HCT116 (cell line): ENCODE data around the gene GRM2. TPM values are rescaled to one million over a fixed set of nuclear protein-coding genes. Genes with fewer than 3 reads are reported as not detected.

Source experiments
- ATAC-seq: fragments of 200-7000 bp; cut with Tn5 transposase; 2 replicates; pipeline ENCODE4 v1.9.1; 2020; ENCODE audit warnings: mild to moderate bottlenecking, moderate library complexity
- BruUV-seq: library from RNA; stranded (reverse); fragments of 400-500 nt; replicated peaks from 2 replicates; lab custom pipeline; 2021; lab: Mats Ljungman, UMichigan
- CTCF ChIA-PET: fragments of 300-600 bp; sonication (Branson Sonifier 250); formaldehyde crosslinking; loops from one replicate; lab custom pipeline; 2021; ENCODE audit warnings: antibody characterized with exemption; lab: Charles Lee
- POLR2A ChIA-PET: fragments of 300-600, 350-600 bp; sonication (Branson Sonifier 250); formaldehyde crosslinking; loops from one replicate; lab custom pipeline; 2021; ENCODE audit warnings: antibody characterized with exemption; lab: Charles Lee
- RAD21 ChIA-PET, 2 experiments: fragments of 300-600 bp; sonication (Branson Sonifier 250); formaldehyde crosslinking; loops; one replicate each; lab custom pipeline; 2023; ENCODE audit warnings: low total read pairs in 2 of 2; ENCODE audit not compliant: uncharacterized antibody in 2 of 2, unreplicated experiment in 2 of 2, low non-redundant PET in 1 of 2; lab: Charles Lee
- DNase-seq: peaks from one replicate; pipeline ENCODE4 v3.0.0-alpha.2; 2010; ENCODE audit warnings: low read depth, low spot score
- H2AFZ ChIP-seq: fragments of 200-600 bp; shearing (Covaris generic), sonication (generic); 2 replicates; pipeline ENCODE4 v1.6.1; 2017; ENCODE audit warnings: low read depth, mixed run types, mixed read lengths, antibody characterized with exemption, low read length; ENCODE audit not compliant: poor library complexity, severe bottlenecking
- H3K27ac ChIP-seq: 2 replicates; pipeline ENCODE4 v1.5.1; 2012; ENCODE audit warnings: low read depth, low read length
- H3K27me3 ChIP-seq: fragments of 200-600 bp; sonication (generic); 2 replicates; pipeline ENCODE4 v1.6.1; 2016; ENCODE audit warnings: mixed run types, low read length, mixed read lengths; ENCODE audit not compliant: insufficient read depth
- H3K36me3 ChIP-seq, 2 experiments: fragments of 200-500 bp in 1 of 2; fragments of 200-600 bp in 1 of 2; sonication (Bioruptor generic) in 1 of 2; sonication (generic) in 1 of 2; 2 replicates each; pipeline versions ENCODE4 v1.5.1 to v1.6.1; 2014 to 2016; ENCODE audit warnings: low read length in 2 of 2, inconsistent platforms in 1 of 2, mixed read lengths in 1 of 2, mixed run types in 1 of 2; ENCODE audit not compliant: insufficient read depth in 2 of 2, control insufficient read depth in 1 of 2
- H3K4me1 ChIP-seq, 2 experiments: fragments of 200-600 bp in 1 of 2; sonication (generic) in 1 of 2; 2 replicates each; pipeline versions ENCODE4 v1.5.1 to v1.6.1; 2012 to 2017; ENCODE audit warnings: low read length in 2 of 2, inconsistent platforms in 1 of 2, mild to moderate bottlenecking in 1 of 2, mixed read lengths in 1 of 2, mixed run types in 1 of 2, moderate library complexity in 1 of 2; ENCODE audit not compliant: insufficient read depth in 2 of 2, control insufficient read depth in 1 of 2
- H3K4me2 ChIP-seq: fragments of 200-600 bp; sonication (generic); 2 replicates; pipeline ENCODE4 v1.6.1; 2017; ENCODE audit warnings: mixed run types, low read length, mixed read lengths
- H3K4me3 ChIP-seq, 2 experiments: fragments of 200-600 bp in 1 of 2; sonication (generic) in 1 of 2; replicated peaks in 1 of 2; 2 replicates each; pipeline ENCODE4 v1.5.1; 2011 to 2016; ENCODE audit warnings: low read length in 2 of 2, control low read depth in 1 of 2, low read depth in 1 of 2, mild to moderate bottlenecking in 1 of 2, mixed read lengths in 1 of 2, mixed run types in 1 of 2
- H3K79me2 ChIP-seq: fragments of 200-600 bp; sonication (generic); 2 replicates; pipeline ENCODE4 v1.6.1; 2017; ENCODE audit warnings: mild to moderate bottlenecking, mixed run types, low read length, moderate library complexity, mixed read lengths; ENCODE audit not compliant: insufficient read depth
- H3K9ac ChIP-seq: fragments of 200-600 bp; sonication (generic); 2 replicates; pipeline ENCODE4 v1.6.1; 2016; ENCODE audit warnings: low read length, mixed read lengths
- H3K9me2 ChIP-seq: fragments of 200-600 bp; sonication (generic), shearing (Covaris generic); 2 replicates; pipeline ENCODE4 v1.6.1; 2017; ENCODE audit warnings: mixed run types, mild to moderate bottlenecking, moderate library complexity; ENCODE audit not compliant: insufficient read depth
- H3K9me3 ChIP-seq, 2 experiments: fragments of 200-500 bp in 1 of 2; fragments of 200-600 bp in 1 of 2; sonication (Bioruptor generic) in 1 of 2; sonication (generic) in 1 of 2; 2 replicates each; pipeline ENCODE4 v1.6.1; 2014 to 2017; ENCODE audit warnings: low read length in 2 of 2, mixed read lengths in 2 of 2, inconsistent platforms in 1 of 2, low read depth in 1 of 2, mild to moderate bottlenecking in 1 of 2, mixed run types in 1 of 2, moderate library complexity in 1 of 2; ENCODE audit not compliant: control insufficient read depth in 1 of 2, insufficient read depth in 1 of 2
- H4K20me1 ChIP-seq: fragments of 200-600 bp; sonication (generic), shearing (Covaris generic); 2 replicates; pipeline ENCODE4 v1.6.1; 2017; ENCODE audit warnings: mixed run types, mild to moderate bottlenecking, moderate library complexity; ENCODE audit not compliant: insufficient read depth
- CBX3 ChIP-seq: IDR thresholded peaks from 2 replicates; pipeline ENCODE4 v1.6.1; 2012; ENCODE audit warnings: low read depth
- CEBPB ChIP-seq: IDR thresholded peaks from 2 replicates; pipeline ENCODE4 v1.6.1; 2012; ENCODE audit warnings: low read depth
- EGR1 ChIP-seq: IDR thresholded peaks from 2 replicates; pipeline ENCODE4 v1.6.1; 2012; ENCODE audit warnings: low read depth
- ELF1 ChIP-seq: IDR thresholded peaks from 2 replicates; pipeline ENCODE4 v1.6.1; 2012; ENCODE audit warnings: low read depth, borderline replicate concordance
- EZH2 ChIP-seq: fragments of 200-600 bp; sonication (generic); IDR thresholded peaks from 2 replicates; pipeline ENCODE4 v1.6.1; 2017; ENCODE audit warnings: antibody characterized with exemption, mixed run types
- EZH2phosphoT487 ChIP-seq: fragments of 200-600 bp; IDR thresholded peaks from 2 replicates; pipeline ENCODE4 v1.6.1; 2018; ENCODE audit warnings: antibody characterized with exemption, borderline replicate concordance
- FOSL1 ChIP-seq: IDR thresholded peaks from 2 replicates; pipeline ENCODE4 v1.6.1; 2012; ENCODE audit warnings: low read depth
- MAX ChIP-seq: IDR thresholded peaks from 2 replicates; pipeline ENCODE4 v1.6.1; 2012
- POLR2AphosphoS5 ChIP-seq: IDR thresholded peaks from 2 replicates; pipeline ENCODE4 v1.6.1; 2011; ENCODE audit warnings: mild to moderate bottlenecking, low read depth, low read length, moderate library complexity
- RAD21 ChIP-seq: IDR thresholded peaks from 2 replicates; pipeline ENCODE4 v1.6.1; 2012; ENCODE audit warnings: low read depth, mild to moderate bottlenecking
- REST ChIP-seq: IDR thresholded peaks from 2 replicates; pipeline ENCODE4 v1.6.1; 2012; ENCODE audit warnings: low read depth
- SP1 ChIP-seq: IDR thresholded peaks from 2 replicates; pipeline ENCODE4 v1.6.1; 2012; ENCODE audit warnings: low read depth
- ZFX ChIP-seq: fragments of 450-650 bp; IDR thresholded peaks from 2 replicates; pipeline ENCODE4 v1.6.1; 2017
- intact Hi-C: fragments of 100-400 bp; cut with micrococcal nuclease; formaldehyde crosslinking; loops from 2 replicates; pipeline ENCODE4 v1.10.0; 2022
- total RNA-seq: library from RNA; stranded (reverse); gene quantifications from one replicate; pipeline ENCODE4 v1.2.1, GENCODE V29; 2021; ENCODE audit not compliant: unreplicated experiment
- TF ChIP-seq, protein P1 (sequence below), 3 experiments: fragments of 200-600 bp in 1 of 3; sonication (generic) in 1 of 3; IDR thresholded peaks in 2 of 3; conservative IDR thresholded peaks in 1 of 3; 2 replicates each; pipeline ENCODE4 v1.5.1; 2012 to 2017; ENCODE audit warnings: low read depth in 2 of 3, low read length in 2 of 3, antibody characterized with exemption in 1 of 3, borderline replicate concordance in 1 of 3, control low read depth in 1 of 3, mild to moderate bottlenecking in 1 of 3, mixed read lengths in 1 of 3, mixed run types in 1 of 3, moderate library complexity in 1 of 3; ENCODE audit not compliant: insufficient read depth in 1 of 3

Gene GRM2
- total RNA-seq, 1 experiment from 2014 or later, result 0.32 TPM

- ChIA-PET CTCF (no interaction called here), POLR2A (no interaction called here), RAD21 (no interaction called here)
- Histone ChIP-seq H3K36me3 (peaks cover 0 to 7% of the 10 kb centered on the region in 2 experiments; a peak in 1 of 4 replicates), H3K27ac (no peak overlapping the region), H3K4me3 (no peak overlapping the region), H3K4me2 (no peak overlapping the region), H4K20me1 (no peaks in the 10 kb centered on the region), H3K4me1 (peaks cover 6 to 27% of the 10 kb centered on the region in 2 experiments), H3K9me2 (no peaks in the 10 kb centered on the region), H3K79me2 (peaks cover 7% of the 10 kb centered on the region; the same call in 1 of the 2 replicates), H3K27me3 (no peaks in the 10 kb centered on the region), H3K9ac (no peak overlapping the region), H3K9me3 (no peaks in the 10 kb centered on the region), H2AFZ (no peak overlapping the region)
- no peak for DNase-seq
- BruUV-seq, result no TSS peak
- intact Hi-C loops, result no loop called here
- TF ChIP-seq ELF1, result no peak
- no peak for ATAC-seq
Measured at GRCh38 chr3:51676102-51676640, 30.7 kb upstream of the GRM2 start.

DNA sequence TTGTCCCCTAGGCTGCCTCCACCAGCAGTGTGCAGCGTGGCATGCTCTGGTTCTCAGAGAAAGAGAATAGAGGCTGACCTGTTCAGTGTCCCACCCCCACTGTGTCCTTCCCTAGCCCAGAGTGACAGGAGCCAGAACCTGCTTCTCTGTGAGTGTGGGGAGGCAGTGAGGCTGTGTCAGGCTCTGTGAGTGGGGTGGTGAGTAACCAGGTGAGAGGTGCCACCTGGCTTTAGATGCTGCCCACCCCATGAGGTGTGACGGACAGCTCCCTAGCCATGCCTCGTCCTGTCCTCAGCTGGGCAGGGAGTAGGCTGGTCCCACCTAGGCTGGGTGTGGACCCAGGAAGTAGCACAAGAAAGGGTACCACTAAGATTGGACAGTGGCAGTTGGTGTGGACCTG lies 29.5 kb upstream of the GRM2 start:
- DNase-seq (no peak), ATAC-seq (no peak)
- Histone ChIP-seq H3K4me3 (no peak overlapping the region), H3K79me2 (no peaks in the 10 kb centered on the region), H4K20me1 (no peaks in the 10 kb centered on the region), H3K36me3 (peaks cover 0 to 7% of the 10 kb centered on the region in 2 experiments; a peak in 1 of 4 replicates), H3K4me2 (no peak overlapping the region), H3K9ac (no peak overlapping the region), H2AFZ (no peak overlapping the region), H3K27ac (no peak overlapping the region), H3K27me3 (no peaks in the 10 kb centered on the region), H3K9me2 (no peaks in the 10 kb centered on the region), H3K9me3 (no peaks in the 10 kb centered on the region), H3K4me1 (peaks cover 7 to 29% of the 10 kb centered on the region in 2 experiments)
- ChIA-PET RAD21 (no interaction called here), POLR2A (interaction anchor here (0.5 kb wide), 1 partner anchor 171 kb away, joined by 3 read pairs; no protein-coding TSS in a partner anchor), CTCF (no interaction called here)
- intact Hi-C loops, result no loop called here
- BruUV-seq, result no TSS peak
- TF ChIP-seq ELF1 (no peak), ZFX (no peak), EZH2phosphoT487 (no peak), CBX3 (no peak), SP1 (no peak), EZH2 (no peak), POLR2AphosphoS5 (no peak), MAX (no peak), EGR1 (no peak), RAD21 (no peak), REST (no peak), FOSL1 (no peak), CEBPB (no peak)
- TF ChIP-seq, protein P1, sequence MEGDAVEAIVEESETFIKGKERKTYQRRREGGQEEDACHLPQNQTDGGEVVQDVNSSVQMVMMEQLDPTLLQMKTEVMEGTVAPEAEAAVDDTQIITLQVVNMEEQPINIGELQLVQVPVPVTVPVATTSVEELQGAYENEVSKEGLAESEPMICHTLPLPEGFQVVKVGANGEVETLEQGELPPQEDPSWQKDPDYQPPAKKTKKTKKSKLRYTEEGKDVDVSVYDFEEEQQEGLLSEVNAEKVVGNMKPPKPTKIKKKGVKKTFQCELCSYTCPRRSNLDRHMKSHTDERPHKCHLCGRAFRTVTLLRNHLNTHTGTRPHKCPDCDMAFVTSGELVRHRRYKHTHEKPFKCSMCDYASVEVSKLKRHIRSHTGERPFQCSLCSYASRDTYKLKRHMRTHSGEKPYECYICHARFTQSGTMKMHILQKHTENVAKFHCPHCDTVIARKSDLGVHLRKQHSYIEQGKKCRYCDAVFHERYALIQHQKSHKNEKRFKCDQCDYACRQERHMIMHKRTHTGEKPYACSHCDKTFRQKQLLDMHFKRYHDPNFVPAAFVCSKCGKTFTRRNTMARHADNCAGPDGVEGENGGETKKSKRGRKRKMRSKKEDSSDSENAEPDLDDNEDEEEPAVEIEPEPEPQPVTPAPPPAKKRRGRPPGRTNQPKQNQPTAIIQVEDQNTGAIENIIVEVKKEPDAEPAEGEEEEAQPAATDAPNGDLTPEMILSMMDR (IDR thresholded peaks at IDR 0.05 in 2 of 3, conservative IDR thresholded peaks at IDR 0.05 in 1 of 3; ENCODE audit: borderline replicate concordance in 1 of 3, insufficient read depth in 1 of 3, low read depth in 2 of 3, low read length in 2 of 3), result no peak
